NCI-H510A treated with DMSO at 0.1 percent for 48 hours (cell line): Measurements from ENCODE around the gene PRR5.

Source experiments
- DNase-seq: peaks from one replicate; lab custom pipeline; 2025; lab: John Stamatoyannopoulos, UW

Gene PRR5

GRCh38 chr22:44693756-44694155 is 8.2 kb upstream of the PRR5 start:
- DNase-seq, result peak; percentile 12

DNA sequence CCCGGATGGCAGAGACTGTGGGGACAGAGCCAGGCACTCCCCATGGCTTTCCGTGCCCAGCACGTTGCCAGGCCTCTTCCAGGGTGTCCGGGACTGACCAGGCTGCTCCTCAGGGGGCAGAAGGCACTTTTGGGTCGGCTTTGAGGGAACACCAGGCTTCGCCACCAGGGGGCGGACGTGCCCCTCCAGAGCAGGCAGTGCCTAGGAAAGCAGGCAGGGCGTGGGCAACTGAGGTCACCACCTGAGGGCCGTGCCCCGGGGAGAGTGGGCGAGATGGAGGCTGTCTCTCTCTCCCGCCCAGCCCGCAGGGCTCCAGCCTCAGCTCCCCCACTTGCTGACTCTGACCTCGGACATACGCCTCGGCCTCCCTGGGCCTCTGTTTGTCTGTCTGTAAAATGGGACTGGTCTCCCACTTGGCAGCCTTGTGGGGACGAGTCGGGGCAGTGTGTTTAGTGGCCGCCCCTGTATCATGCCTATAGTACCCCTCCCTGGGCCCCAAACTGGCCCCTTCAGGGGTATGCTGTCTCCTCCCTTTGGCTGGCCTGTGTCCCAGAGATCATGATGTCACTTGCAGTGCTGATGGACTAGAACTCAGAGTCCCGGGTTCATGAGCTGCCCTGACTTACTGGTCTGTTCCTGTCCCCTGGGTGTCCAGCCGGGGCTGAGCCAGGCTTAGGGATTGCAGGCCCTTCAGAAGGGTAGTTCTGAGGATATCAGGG is 4.4 kb upstream of the PRR5 start:
- peak; percentile 4 for DNase-seq

GRCh38 chr22:44698531-44699421 is 3.2 kb upstream of the PRR5 start:
- DNase-seq, result no peak

DNA sequence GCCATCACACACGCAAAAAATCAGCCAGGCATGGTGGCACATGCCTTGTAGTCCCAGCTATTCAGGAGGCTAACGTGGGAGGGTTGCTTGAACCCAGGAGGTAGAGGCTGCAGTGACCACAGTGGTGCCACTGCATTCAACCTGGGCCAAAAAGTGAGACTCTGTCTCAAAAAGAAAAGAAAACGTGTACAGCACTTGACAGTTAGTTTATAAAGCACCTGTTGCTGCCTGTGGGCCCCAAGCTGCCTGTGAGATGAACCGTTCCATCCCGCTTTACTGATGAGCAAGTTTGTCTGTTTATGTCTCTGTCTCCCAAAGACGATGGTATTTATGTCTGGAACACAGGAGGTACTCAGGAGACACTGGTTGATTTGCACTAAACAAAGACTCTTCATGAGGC is 1.5 kb upstream of the PRR5 start:
- no peak for DNase-seq

- DNase-seq, result no peak
Measured at GRCh38 chr22:44701187-44701790, 715 bp upstream of the PRR5 start.

DNA sequence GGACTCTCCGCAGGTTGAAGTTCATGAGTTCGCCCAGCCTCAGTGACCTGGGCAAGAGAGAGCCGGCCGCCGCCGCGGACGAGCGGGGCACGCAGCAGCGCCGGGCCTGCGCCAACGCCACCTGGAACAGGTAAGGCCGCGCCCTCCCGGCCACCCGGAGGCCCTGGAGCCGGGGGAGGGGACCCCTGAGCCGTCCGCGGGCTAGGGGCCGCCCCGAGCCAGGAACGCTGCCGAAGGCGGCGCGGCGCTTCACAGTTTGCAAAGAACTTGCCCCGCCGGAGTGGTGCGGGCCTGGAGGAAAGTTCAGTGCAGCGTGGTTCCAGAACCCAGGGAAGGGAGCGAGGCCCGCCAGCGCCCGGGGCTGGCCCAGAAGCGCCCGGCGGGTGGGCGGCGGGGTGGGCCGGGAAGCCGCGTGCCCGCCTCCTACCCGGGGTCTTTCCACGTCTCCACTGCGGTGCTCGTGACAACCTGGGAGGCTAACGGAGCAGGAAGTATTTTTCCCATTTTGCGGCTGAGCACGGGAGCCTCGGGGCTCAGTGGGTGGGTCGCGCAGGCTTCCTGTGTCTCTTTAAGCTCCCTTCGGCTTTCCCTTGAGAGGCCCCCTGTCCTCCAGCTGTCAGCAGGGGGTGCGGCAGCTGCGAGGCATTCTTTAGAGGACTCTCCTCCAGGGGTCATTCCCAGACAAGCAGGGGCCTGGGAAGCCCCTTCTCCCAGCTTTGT is 635 bp downstream of the PRR5 start:
- DNase-seq, result no peak

GRCh38 chr22:44703255-44703870 is 1.4 kb downstream of the PRR5 start:
- no peak for DNase-seq

- no peak for DNase-seq
Measured at GRCh38 chr22:44704159-44705021, 2.4 kb downstream of the PRR5 start.

DNA sequence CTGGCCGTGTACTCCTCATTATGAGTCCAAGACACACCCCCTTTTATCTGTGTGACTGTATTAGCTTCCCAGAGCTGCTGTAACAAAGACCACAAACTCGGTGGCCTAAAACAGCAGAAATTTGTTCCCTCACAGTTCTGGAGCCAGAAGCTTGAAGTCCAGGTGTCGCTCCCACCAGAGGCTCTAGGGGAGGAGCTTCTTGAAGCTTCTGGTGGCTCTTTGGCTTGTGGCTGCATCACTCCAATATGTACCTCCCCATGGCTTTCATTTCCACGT is 3.0 kb downstream of the PRR5 start:
- DNase-seq, result no peak

DNA sequence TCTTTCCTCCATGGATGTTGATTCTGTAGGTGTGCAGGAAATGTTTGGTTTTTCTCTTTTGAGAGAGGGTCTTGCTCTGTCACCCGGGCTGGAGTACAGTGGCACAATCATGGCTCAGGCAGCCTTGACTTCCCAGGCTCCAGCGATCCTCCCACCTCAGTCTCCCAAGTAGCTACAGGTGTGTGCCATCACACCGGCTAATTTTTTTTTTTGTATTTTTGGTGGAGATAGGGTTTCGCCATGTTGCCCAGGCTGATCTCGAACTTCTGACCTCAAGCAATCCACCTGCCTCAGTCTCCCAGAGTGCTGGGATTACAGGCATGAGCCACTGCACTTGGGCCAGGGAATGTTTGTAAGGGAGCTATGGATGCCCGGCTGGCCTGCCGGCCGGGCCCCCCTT is 4.5 kb downstream of the PRR5 start:
- no peak for DNase-seq

- DNase-seq, result no peak
Measured at GRCh38 chr22:44707178-44707577, 5.2 kb downstream of the PRR5 start.

DNA sequence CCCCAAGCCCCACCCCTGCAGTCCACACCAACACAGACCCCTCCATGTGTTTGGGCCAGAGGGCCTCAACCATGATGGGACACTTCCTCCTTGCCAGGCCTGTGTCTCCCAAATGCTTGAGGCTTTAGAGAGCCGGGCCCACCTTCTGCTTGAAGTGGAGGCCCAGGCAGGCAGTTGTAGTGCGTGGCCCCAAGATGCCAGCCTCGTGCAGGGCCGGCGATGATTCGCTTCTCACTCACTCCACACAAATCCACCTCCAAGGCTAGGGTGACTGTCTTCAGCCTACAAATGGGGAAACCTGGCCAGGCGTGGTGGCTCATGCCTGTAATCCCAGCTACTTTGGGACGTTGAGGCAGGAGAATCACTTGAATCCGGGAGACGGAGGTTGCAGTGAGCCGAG is 5.7 kb downstream of the PRR5 start:
- no peak for DNase-seq

GRCh38 chr22:44709881-44710392 is 7.9 kb downstream of the PRR5 start:
- no peak for DNase-seq

DNA sequence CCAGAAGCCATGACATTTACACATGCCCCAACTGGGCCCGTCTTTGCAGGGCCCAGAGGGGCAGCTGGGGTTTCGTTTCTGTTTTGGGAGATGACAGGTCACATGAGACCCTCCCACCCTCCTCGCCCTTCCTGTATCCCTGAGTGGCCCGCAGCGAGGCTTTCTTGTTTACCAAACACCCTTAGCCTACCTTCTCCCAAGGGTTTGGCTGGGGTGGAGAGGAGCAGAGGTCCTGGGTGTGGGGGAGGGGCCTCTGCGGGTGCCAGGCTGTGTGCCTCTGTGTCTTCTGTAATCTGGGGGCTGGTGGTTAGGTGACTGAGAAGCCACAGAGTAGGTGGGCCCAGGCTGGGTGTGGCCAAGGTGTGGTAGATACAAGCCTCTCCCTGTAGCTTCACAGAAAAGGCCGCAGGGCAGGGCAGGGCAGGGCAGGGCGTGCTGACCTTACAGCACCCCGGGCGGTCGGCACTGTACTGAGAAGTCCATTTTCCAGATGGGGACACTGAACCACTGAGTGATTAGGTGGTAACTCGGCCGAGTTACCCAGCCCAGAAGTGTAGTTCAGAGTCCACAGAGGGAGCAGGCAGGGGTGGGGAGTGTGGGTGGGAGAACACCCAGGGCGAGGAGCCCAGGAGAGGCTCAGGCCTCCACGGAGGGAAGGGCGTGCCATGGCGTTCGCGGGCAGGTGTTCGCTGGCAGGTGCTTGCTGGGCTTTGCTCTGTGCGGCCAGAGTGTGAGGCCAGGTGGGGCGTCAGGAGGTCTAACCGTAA is 8.7 kb downstream of the PRR5 start:
- no peak for DNase-seq

- peak; percentile 19 for DNase-seq
Measured at GRCh38 chr22:44711241-44711560, 9.2 kb downstream of the PRR5 start.

DNA sequence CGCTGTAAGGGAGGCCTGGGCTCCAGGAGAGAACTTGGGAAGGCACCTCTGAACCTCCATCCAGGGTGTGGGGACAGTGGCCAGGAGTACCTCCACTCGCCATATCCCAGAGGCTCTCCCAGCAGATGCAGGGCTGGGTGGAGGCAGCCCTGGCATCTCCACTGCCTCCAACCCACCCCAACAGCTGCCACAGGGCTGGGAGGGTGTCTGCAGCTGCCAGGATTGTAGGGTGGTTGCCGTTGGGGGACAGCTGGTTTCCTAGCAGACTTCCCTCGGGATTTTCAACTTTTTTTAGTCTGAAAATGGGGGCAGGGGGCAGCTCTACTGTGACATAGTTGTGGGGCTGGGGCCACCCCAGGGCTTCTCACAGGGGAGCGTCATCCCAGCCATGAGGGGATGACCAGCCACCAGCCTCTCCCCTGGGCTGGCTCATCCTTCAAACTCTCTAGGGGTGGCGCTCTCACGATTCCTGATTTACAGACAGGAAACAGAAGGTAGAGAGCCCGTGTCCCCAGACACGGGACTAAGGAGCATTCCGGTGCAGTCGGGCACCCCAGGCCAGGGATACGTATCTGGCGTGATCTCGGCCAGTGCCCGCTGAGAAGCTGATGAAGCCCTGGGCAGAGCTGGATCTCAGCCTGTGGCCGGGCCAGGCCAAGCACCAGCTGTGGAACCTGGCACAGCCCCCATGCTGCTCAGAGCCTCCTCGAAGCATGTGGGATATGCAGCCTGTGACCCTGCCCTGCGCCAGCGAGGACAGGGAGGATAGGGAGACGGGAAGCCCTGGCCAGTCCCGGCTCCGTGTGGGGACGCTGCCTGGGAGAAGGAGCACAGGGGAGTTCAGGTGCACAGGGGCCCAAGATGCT is 9.9 kb downstream of the PRR5 start:
- DNase-seq, result no peak

DNA sequence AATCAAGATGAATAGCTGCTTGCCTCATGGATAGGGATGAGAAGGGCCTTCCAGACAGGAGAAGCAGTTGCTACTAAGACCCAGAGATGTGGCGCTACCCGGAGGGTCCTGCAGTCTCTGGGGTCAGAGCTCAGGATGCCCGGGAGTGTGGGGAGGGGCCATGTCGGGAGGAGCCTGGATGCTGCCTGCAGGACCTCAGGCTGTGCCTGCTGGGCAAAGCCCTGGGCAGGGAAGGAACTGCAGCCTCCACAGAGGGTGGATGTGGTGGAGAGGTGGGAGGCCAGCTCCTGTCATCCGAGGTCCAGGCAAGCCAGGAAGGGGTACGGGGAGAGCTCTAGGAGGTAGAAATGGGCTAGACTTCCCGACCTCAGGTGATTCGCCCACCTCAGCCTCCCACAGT is 11.0 kb downstream of the PRR5 start:
- DNase-seq, result no peak

- no peak for DNase-seq
Measured at GRCh38 chr22:44714703-44715350, 12.8 kb downstream of the PRR5 start.

- DNase-seq, result no peak
Measured at GRCh38 chr22:44718418-44718817, 16.4 kb downstream of the PRR5 start.
